HG02970 (cell line): ENCODE measurements around the gene MRPL11.

Source experiments
- ATAC-seq: cut with Tn5 transposase; IDR thresholded peaks from one replicate; pipeline ENCODE4 v1.9.1; 2021; ENCODE audit warnings: mild to moderate bottlenecking, moderate library complexity, moderate number of reproducible peaks; ENCODE audit not compliant: unreplicated experiment, low FRiP score

Gene MRPL11

GRCh38 chr11:66438504-66439466 is at the start of gene MRPL11:
Gene MRPL11 (minus strand): TSS chr11:66438848. CDS start chr11:66438754, 94 bp downstream.
- peak; percentile 94 for ATAC-seq

DNA sequence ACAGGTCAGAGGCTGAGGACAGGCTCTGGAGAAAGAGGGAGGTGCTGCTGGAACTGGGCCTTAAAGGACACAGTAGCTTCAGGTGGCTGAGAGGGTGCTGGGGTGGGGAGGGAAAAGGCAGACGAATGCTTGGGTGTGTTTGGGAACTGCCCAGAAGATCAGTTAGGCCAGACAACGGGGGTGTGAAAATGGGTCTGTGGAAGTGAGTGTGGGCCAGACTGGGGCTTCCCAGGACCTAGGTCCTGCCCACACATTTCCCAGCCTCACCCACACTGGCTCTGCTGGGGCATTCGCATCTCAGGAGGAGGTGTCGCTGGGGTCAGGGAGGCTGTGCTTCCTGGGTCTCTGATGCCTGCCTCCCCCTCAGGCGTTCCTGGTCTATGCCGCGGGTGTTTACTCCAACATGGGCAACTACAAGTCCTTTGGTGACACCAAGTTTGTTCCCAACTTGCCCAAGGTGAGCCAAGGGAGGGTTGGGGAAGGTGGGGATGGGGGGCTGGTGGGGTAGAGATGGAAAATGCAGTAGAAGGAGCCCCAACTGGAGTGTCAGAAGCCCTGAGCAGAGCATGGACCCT is 46.2 kb upstream of the MRPL11 start:
- no peak for ATAC-seq

DNA sequence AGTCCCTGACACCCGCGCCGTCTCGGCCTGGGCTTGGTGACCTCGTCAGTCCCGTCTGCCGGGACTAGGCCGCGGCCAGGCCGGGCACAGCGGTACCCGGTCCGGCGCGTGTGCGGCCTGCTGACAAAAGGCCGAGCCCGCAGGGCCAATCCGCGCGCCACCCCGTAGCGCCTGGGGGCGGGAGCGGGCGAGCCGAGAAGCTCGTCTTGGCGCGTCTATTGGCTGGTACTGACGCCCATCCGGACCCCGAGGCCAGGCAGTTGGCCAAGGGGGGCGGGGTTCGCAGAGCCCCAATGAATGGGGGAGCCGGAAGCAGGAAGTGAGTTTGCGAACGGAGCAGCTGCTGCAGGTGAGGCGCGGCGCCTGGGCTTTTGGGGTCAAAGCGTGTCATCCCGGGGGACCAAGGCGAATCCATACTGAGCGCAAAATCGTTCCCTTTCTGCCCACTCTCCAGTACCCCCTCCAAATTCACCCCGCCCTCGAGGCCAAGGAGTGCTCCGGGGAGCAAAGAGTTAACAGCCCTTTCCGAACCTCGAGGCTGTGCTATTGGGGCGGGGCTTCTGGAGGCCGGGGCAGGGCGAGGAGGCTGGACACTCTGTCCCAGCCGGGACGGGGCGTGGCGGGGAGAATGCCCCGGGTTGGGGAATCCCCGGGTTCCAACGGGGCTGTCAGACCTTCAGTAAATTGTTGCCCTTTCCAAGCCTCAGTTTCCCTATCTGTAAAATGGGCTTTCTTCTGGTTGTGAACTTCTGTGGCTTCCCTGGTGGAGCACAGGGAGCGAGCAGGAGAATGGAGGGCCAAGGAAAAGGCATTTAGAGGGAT is 41.7 kb upstream of the MRPL11 start, which contains the start of gene DPP3:
Gene DPP3, plus strand, starts transcription at position 318 of the 822 bp plus-strand sequence. CDS start 1,767 bp downstream, outside the sequence.
- peak; percentile 88 for ATAC-seq

GRCh38 chr11:66479394-66480116 is 40.9 kb upstream of the MRPL11 start:
- no peak for ATAC-seq

DNA sequence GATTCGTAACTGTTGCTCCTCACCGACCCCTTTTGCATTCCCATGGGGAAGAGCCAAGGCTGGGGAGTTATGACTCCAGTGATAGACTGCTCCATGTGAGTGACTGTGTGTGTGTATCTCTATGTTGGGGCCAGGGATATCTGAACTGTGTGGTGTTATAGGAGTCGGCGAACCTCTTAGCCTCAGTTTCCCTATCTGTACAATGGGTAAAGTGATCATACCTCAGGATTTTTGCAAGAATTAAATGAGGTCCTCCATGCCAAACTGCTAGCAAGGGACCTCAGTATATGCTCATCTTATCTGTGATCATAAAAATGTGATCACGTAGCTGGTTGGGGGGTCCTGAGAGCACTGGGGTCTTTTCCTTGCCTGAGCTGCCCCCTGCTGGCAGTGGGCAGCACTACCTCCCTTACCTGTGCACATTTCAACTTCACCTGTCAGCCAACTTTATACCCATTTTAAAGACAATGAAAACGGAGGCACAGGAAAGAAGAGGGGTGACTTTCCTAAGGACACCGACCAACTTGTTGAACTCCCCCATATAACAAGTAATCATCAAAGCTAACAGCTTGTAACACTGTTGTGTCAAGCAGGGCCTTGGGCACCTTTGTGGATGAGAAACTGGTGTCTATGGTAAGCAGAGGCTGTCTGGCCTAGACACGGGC is 40.2 kb upstream of the MRPL11 start:
- no peak for ATAC-seq

GRCh38 chr11:66477263-66478201 is 38.9 kb upstream of the MRPL11 start:
- ATAC-seq, result no peak

- ATAC-seq, result no peak
Observed at GRCh38 chr11:66476841-66477251, 38.2 kb upstream of the MRPL11 start.

DNA sequence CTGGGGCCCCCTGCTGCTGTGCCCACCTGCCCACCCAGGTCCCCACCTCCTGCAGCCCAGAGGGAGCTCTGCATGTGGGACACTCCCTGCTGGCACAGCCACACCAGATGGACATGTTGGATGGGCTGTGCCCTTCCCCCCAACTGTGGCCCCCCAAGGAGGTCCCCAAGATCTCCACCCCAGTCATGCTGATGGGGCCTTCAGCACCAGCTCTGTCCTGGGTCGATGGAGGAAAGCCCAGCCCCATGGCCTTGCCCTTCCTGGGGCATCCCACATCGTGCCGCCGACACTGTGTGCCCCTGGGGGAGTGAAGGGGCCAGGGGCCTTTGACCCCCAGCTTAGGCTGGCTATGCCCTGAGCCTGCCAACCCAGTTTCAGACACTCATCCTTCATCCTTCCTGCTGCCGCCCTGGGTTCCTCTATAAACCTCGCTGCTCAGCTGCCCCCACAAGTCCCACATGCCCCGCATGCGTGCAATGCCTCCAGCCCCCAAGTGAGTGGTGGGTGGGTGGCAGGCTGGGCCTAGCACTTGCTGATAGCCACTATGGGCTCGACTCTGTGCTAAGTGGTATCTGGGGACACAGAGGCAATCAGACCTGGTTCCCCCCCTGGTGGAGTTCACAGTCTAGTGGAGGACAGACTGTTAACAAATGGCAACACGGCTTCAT is 37.7 kb upstream of the MRPL11 start:
- no peak for ATAC-seq

DNA sequence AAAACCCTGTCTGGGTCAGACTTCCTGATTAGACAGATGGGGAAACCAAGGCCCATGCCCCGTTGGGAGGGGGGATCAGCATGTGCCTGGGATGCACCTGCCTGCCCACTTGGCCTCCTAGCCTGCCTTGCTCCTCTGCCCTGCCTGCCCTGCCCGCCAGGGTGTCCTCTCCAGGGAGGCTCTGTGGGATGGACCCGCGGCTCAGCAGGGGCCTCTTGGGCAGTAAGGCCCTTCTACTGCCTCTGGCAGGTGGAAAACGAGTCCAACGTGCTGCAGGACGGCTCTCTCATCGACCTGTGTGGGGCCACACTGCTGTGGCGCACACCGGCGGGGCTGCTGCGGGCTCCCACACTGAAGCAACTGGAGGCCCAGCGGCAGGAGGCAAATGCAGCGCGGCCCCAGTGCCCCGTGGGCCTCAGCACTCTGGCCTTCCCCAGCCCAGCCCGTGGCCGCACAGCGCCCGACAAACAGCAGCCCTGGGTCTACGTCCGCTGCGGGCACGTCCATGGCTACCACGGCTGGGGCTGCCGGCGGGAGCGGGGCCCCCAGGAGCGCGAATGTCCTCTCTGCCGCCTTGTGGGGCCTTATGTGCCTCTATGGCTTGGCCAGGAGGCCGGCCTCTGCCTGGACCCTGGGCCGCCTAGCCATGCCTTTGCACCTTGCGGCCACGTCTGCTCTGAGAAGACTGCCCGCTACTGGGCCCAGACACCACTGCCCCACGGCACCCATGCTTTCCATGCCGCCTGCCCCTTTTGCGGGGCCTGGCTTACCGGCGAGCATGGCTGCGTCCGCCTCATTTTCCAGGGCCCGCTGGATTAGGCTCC is 36.9 kb upstream of the MRPL11 start:
- no peak for ATAC-seq

DNA sequence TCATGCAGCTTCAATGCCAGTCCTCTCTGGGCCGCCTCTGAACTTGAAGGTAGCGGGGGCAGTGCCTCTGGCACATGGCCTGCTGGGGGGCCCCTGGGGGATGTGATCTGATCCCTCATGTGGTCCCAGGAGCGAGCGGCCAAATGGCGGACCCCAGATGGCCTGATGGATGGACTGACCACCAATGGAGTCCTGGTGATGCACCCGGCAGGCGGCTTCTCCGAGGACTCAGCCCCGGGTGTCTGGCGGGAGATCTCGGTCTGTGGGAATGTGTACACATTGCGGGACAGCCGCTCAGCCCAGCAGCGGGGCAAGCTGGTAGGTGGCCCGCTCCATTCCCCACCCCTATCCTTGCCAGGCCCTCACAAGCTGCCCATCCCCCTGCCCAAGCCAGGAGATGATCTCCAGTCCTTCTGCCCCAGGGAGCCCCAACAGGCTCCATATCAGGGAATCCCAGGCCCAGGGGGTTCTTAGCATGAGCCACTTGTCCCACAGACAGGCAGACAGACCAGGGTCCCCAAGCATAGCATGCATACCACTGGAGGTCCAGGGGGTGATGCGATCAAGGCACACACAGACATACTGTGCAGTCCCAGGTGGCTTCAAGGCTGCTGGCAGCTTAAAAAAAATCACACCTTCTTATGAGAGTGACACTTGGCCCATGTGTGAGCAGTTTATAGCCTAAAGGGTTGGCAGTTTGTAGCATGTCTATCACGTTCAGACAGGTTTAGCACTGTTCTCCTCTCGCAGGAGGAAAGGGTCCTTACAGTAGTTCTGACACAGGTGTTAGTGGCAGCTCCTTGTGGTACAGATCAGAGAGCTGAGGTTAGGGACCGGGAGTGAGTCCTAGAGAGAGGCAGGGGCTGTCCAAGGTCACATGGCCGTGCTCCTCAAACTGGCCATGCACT is 35.2 kb upstream of the MRPL11 start:
- no peak for ATAC-seq

DNA sequence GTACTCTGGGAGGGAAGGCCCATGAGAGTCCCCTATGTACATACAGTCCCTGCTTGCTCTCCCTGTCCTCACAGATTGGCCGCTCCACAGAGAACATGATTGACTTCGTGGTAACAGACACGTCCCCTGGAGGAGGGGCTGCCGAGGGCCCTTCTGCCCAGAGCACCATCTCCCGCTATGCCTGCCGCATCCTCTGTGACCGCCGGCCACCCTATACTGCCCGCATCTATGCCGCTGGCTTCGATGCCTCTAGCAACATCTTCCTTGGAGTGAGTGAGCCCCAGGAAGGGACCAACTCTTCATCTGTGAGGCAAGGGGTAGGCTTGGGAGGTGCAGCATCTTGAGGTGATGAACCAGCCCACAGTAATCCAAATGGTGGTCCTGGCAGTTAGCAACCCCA is 34.5 kb upstream of the MRPL11 start:
- ATAC-seq, result no peak

DNA sequence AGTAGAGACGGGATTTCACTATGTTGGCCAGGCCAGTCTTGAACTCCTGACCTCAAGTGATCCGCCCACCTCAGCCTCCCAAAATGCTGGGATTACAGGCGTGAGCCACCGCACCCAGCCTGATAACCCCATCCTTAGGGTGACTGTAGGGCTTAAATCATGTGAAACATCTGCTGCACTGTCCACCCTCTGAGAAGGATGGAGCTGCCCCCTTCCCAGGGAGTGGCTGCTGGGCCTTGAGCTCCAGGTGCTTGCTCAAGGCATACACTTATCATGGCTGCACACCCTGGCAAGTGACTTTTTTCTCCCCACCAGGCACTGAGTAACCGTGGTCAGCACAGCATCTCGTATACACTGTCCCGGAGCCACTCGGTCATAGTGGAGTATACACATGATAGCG is 33.4 kb upstream of the MRPL11 start:
- no peak for ATAC-seq

DNA sequence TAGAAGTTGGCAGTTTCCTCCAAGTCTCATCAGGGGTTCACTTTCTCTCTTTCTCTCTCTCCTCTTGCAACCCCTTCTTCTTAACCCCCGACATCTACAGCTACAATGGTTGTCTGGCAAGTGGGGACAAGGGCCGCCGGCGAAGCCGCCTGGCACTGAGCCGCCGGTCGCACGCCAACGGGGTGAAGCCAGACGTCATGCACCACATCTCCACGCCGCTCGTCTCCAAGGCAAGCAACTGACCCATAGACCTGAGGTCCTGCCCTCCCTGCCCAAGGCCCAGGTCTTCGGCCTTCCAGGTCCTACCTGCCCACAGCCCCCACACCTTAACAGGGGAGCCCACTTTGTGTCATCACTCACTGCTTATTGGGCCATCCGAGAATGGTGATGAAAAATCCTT is 32.5 kb upstream of the MRPL11 start:
- no peak for ATAC-seq

DNA sequence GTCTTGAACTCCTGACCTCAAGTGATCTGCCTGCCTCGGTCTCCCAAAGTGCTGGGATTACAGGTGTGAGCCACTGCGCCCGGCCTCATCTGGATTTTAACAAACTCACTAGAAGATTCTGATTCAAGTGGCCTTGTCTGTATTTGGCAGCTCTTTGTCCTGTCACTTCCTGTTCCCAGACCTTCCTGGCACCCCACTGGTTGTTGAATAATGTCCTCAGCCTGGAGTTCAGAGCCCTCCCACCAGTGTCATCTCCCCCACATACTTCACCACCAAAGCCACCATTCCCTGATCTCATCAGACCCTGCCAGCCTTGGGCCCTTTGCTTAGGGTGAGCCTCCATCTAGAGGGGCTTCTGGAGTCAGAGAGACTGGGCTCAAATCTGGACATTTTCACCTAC is 31.4 kb upstream of the MRPL11 start:
- no peak for ATAC-seq

GRCh38 chr11:66469441-66469840 is 30.8 kb upstream of the MRPL11 start:
- ATAC-seq, result no peak

- ATAC-seq, result no peak
Observed at GRCh38 chr11:66468691-66469090, 30.0 kb upstream of the MRPL11 start.
